ENCODE results near the gene ZBTB49.

Gene ZBTB49

GRCh38 chr4:4288098-4288497 lies 2.0 kb upstream of the ZBTB49 start:
- Histone ChIP-seq H3K36me3 (ENCODE audit: insufficient read depth, low read length) (peaks cover 37% of the 10 kb centered on the region), H3K9ac (ENCODE audit: low read length) (no peak overlapping the region), H3K9me3 (ENCODE audit: low read length) (no peaks in the 10 kb centered on the region), H3K4me1 (ENCODE audit: insufficient read depth, low read length, severe bottlenecking) (peaks cover 39% of the 10 kb centered on the region), H3K4me3 (ENCODE audit: low read depth, low read length, poor library complexity, severe bottlenecking) (no peak overlapping the region), H3K27me3 (ENCODE audit: insufficient read depth, low read length) (no peaks in the 10 kb centered on the region), H3K9me2 (ENCODE audit: low read depth, low read length) (no peaks in the 10 kb centered on the region), H3K79me2 (ENCODE audit: insufficient read depth, low read length) (peaks cover 22% of the 10 kb centered on the region), H3K27ac (ENCODE audit: low read depth, low read length, poor library complexity, severe bottlenecking) (no peak overlapping the region), H2AFZ (ENCODE audit: low read length) (no peak overlapping the region), H4K20me1 (ENCODE audit: insufficient read depth, low read length) (no peaks in the 10 kb centered on the region), H3K4me2 (ENCODE audit: low read length) (no peak overlapping the region), H3F3A (ENCODE audit: insufficient read depth, low read length) (no peaks in the 10 kb centered on the region)
- TF ChIP-seq EZH2 (IDR thresholded peaks at IDR 0.05; ENCODE audit: borderline replicate concordance, low read length) (no peak), CTCF (IDR thresholded peaks at IDR 0.05; ENCODE audit: low read length) (no peak)

GRCh38 chr4:4289055-4289454 lies 996 bp upstream of the ZBTB49 start:
- peaks cover 28% of the 10 kb centered on the region for H3K36me3 ChIP-seq (ENCODE audit: insufficient read depth, low read length)
- peaks cover 39% of the 10 kb centered on the region for H3K4me1 ChIP-seq (ENCODE audit: insufficient read depth, low read length, severe bottlenecking)
- no peaks in the 10 kb centered on the region for H3K9me3 ChIP-seq (ENCODE audit: low read length)
- no peak overlapping the region for H3K27ac ChIP-seq (ENCODE audit: low read depth, low read length, poor library complexity, severe bottlenecking)
- no peaks in the 10 kb centered on the region for H3K9me2 ChIP-seq (ENCODE audit: low read depth, low read length)
- TF ChIP-seq CTCF (IDR thresholded peaks at IDR 0.05; ENCODE audit: low read length), result no peak
- TF ChIP-seq EZH2 (IDR thresholded peaks at IDR 0.05; ENCODE audit: borderline replicate concordance, low read length), result no peak
- no peaks in the 10 kb centered on the region for H3K27me3 ChIP-seq (ENCODE audit: insufficient read depth, low read length)
- H4K20me1 ChIP-seq (ENCODE audit: insufficient read depth, low read length), result no peaks in the 10 kb centered on the region
- H3K4me2 ChIP-seq (ENCODE audit: low read length), result peak overlapping the region; percentile 97
- no peaks in the 10 kb centered on the region for H3F3A ChIP-seq (ENCODE audit: insufficient read depth, low read length)
- H3K79me2 ChIP-seq (ENCODE audit: insufficient read depth, low read length), result peaks cover 22% of the 10 kb centered on the region
- H3K4me3 ChIP-seq (ENCODE audit: low read depth, low read length, poor library complexity, severe bottlenecking), result peak overlapping the region; percentile 100
- peak overlapping the region; percentile 99 for H3K9ac ChIP-seq (ENCODE audit: low read length)
- no peak overlapping the region for H2AFZ ChIP-seq (ENCODE audit: low read length)

GRCh38 chr4:4289597-4289940 lies 482 bp upstream of the ZBTB49 start:
- Histone ChIP-seq H3F3A (ENCODE audit: insufficient read depth, low read length) (no peaks in the 10 kb centered on the region), H3K9me3 (ENCODE audit: low read length) (no peaks in the 10 kb centered on the region), H3K9ac (ENCODE audit: low read length) (peak overlapping the region; percentile 99), H2AFZ (ENCODE audit: low read length) (no peak overlapping the region), H3K4me1 (ENCODE audit: insufficient read depth, low read length, severe bottlenecking) (peaks cover 34% of the 10 kb centered on the region), H4K20me1 (ENCODE audit: insufficient read depth, low read length) (no peaks in the 10 kb centered on the region), H3K27me3 (ENCODE audit: insufficient read depth, low read length) (no peaks in the 10 kb centered on the region), H3K27ac (ENCODE audit: low read depth, low read length, poor library complexity, severe bottlenecking) (no peak overlapping the region), H3K36me3 (ENCODE audit: insufficient read depth, low read length) (peaks cover 23% of the 10 kb centered on the region), H3K4me3 (ENCODE audit: low read depth, low read length, poor library complexity, severe bottlenecking) (peak overlapping the region; percentile 100), H3K9me2 (ENCODE audit: low read depth, low read length) (no peaks in the 10 kb centered on the region), H3K4me2 (ENCODE audit: low read length) (peak overlapping the region; percentile 97), H3K79me2 (ENCODE audit: insufficient read depth, low read length) (peaks cover 22% of the 10 kb centered on the region)
- TF ChIP-seq CTCF (IDR thresholded peaks at IDR 0.05; ENCODE audit: low read length) (no peak), EZH2 (IDR thresholded peaks at IDR 0.05; ENCODE audit: borderline replicate concordance, low read length) (no peak)
